Prostate gland (tissue), 2 donors: ENCODE results near the gene GCH1. TPM values are rescaled to one million over a fixed set of nuclear protein-coding genes. Genes with fewer than 3 reads are reported as not detected.

Experiments used
- DNase-seq: peaks from one replicate; pipeline ENCODE4 v3.0.0-alpha.2; 2019; ENCODE audit warnings: low spot score
- H3K27ac ChIP-seq, 2 donors: fragments of 200-600 bp; sonication (generic); 2 replicates each; pipeline ENCODE4 v1.5.1; 2017 to 2019
- H3K27me3 ChIP-seq: fragments of 200-600 bp; sonication (generic); replicated peaks from 2 replicates; pipeline ENCODE4 v1.5.1; 2019; ENCODE audit not compliant: insufficient read depth
- H3K36me3 ChIP-seq, 2 donors: fragments of 200-600 bp; sonication (generic); 1 replicate in 1 of 2; 2 replicates in 1 of 2; pipeline versions ENCODE4 v1.5.1 to v1.8.1; 2017 to 2019
- H3K4me1 ChIP-seq: fragments of 200-600 bp; sonication (generic); replicated peaks from 2 replicates; pipeline ENCODE4 v1.5.1; 2019
- H3K4me3 ChIP-seq, 2 donors: fragments of 200-600 bp; sonication (generic); 2 replicates each; pipeline ENCODE4 v1.5.1; 2017 to 2019
- H3K9me3 ChIP-seq: fragments of 200-600 bp; sonication (generic); 2 replicates; pipeline ENCODE4 v1.5.1; 2017
- POLR2A ChIP-seq: fragments of 450-650 bp; IDR thresholded peaks from one replicate; pipeline ENCODE4 v1.6.1; 2016; ENCODE audit warnings: antibody characterized with exemption, mild to moderate bottlenecking
- POLR2AphosphoS5 ChIP-seq: sonication (generic); formaldehyde crosslinking; IDR thresholded peaks from one replicate; pipeline ENCODE4 v1.6.1; 2017; ENCODE audit warnings: antibody characterized with exemption
- WGBS: methylation state at CpG from one replicate; pipeline ENCODE4 v1.1.5; 2018; 5-methylcytosine and 5-hydroxymethylcytosine counted together
- intact Hi-C: fragments of 100-400 bp; cut with DNase I; formaldehyde crosslinking; loops from one replicate; pipeline ENCODE4 v1.14.2; 2022
- total RNA-seq, 2 donors: library from RNA; depleted of rRNA; stranded (reverse); fragments of >200 nt; gene quantifications; one replicate each; pipeline ENCODE4 v1.1.0, GENCODE V29; 2016
- TF ChIP-seq, protein P1 (sequence below), 4 experiments: fragments of 200-600 bp in 2 of 4; fragments of 450-650 bp in 2 of 4; sonication (generic) in 2 of 4; IDR thresholded peaks; 1 replicate in 3 of 4; 2 replicates in 1 of 4; pipeline ENCODE4 v1.5.1; 2016 to 2019; ENCODE audit warnings: antibody characterized with exemption in 4 of 4, mild to moderate bottlenecking in 2 of 4, moderate library complexity in 2 of 4

The GCH1 gene
- total RNA-seq, 2 donors from 2014 or later = 4.9 to 19.4 TPM

DNA sequence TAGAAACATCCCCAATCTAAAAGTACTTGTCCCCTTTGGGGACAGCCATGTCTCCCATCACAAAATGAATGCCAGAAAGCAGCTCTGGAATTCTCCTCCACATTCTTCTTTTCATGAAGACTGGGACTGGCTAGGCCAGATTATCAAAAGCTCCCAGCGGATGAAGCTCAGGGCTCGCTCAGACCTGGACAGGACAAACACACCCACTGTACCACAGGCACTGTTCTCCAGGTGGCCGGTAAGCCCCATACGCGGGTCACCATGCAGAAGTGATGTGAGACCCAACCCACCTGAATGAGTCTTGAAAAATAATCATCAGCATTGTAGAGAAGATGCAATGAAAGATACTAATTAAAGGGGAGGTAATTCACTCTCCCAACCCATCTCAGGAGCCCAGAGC, 85.1 kb downstream of the GCH1 start:
- Histone ChIP-seq H3K27me3 (no peaks in the 10 kb centered on the region), H3K27ac (no peak overlapping the region), H3K36me3 (no peaks in the 10 kb centered on the region), H3K4me1 (no peaks in the 10 kb centered on the region), H3K9me3 (no peaks in the 10 kb centered on the region), H3K4me3 (no peak overlapping the region)
- TF ChIP-seq POLR2AphosphoS5 (no peak), POLR2A (no peak)
- TF ChIP-seq, protein P1, sequence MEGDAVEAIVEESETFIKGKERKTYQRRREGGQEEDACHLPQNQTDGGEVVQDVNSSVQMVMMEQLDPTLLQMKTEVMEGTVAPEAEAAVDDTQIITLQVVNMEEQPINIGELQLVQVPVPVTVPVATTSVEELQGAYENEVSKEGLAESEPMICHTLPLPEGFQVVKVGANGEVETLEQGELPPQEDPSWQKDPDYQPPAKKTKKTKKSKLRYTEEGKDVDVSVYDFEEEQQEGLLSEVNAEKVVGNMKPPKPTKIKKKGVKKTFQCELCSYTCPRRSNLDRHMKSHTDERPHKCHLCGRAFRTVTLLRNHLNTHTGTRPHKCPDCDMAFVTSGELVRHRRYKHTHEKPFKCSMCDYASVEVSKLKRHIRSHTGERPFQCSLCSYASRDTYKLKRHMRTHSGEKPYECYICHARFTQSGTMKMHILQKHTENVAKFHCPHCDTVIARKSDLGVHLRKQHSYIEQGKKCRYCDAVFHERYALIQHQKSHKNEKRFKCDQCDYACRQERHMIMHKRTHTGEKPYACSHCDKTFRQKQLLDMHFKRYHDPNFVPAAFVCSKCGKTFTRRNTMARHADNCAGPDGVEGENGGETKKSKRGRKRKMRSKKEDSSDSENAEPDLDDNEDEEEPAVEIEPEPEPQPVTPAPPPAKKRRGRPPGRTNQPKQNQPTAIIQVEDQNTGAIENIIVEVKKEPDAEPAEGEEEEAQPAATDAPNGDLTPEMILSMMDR (IDR thresholded peaks at IDR 0.05) = no peak
- intact Hi-C loops = no loop called here
- DNase-seq = no peak
- WGBS = 92% methylated on average over 5 of the region's 5 CpGs

DNA sequence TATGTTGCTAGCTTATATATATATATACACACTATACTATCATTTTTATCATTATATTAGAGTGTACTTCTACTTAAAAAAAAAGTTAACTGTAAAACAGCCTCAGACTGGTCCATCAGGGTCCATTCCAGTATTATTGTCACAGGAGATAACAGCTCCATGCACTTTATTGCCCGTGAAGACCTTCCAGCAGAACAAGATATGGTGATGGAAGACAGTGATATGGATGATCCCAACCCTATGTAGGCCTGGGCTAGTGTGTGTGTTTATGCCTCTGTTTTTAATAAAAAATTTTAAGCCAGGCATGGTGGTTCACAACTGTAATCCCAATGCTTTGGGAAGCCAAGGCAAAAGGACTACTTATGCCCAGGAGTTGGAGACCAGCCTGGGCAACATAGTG, 86.2 kb downstream of the GCH1 start:
- no peaks in the 10 kb centered on the region for H3K9me3 ChIP-seq
- no peaks in the 10 kb centered on the region for H3K4me1 ChIP-seq
- intact Hi-C loops = no loop called here
- no peak overlapping the region for H3K4me3 ChIP-seq
- no peaks in the 10 kb centered on the region for H3K36me3 ChIP-seq
- TF ChIP-seq POLR2AphosphoS5 = no peak
- TF ChIP-seq, protein P1 (IDR thresholded peaks at IDR 0.05) = no peak
- TF ChIP-seq POLR2A = no peak
- no peak overlapping the region for H3K27ac ChIP-seq
- WGBS = 63% methylated on average over 1 of the region's 1 CpG
- DNase-seq = no peak
- H3K27me3 ChIP-seq = no peaks in the 10 kb centered on the region

DNA sequence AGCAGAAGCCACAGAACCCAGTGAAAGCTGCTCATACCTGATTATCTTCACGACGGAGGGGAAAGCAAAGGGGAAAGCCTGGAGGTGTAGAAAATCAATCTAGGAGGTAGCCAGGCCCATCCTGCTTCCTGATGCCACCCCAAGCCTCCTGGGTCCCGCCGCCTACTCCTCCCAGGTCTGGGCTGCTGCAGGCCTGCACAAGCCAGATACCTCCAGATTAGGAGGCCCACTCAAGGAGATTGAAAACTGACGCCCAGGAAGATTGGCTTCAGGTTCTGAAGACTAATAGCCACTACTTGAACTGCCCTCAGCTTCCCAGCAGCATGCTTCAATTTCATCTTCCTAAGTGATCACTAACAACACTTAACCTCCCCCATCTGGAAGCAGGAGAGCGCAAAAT, 87.1 kb downstream of the GCH1 start:
- intact Hi-C loops = no loop called here
- H3K36me3 ChIP-seq = no peaks in the 10 kb centered on the region

DNA sequence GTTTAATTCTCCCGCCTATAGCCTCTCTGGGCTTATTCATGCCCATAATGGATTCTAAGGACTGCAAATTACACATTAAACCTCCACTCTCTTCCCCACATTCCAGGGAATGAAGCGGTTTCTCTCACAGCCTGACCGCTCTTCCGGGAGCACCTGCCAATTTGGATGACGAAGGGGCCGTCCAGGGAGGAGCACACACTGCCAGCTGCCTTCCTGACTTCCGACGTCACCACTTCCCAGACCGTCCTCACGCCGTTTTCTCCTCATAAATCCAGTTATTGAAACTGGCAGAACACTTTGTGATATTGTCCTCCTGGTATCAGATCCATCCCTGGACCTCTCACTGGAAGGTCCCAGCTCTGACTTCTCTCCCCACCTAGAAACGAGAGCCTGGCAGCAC, 87.6 kb downstream of the GCH1 start:
- 54% methylated on average over 12 of the region's 12 CpGs for WGBS
- Histone ChIP-seq H3K4me3 (no peak overlapping the region), H3K27me3 (no peaks in the 10 kb centered on the region), H3K36me3 (no peaks in the 10 kb centered on the region), H3K4me1 (no peaks in the 10 kb centered on the region), H3K27ac (peak overlapping the region in 1 of 2 donors; percentile 60), H3K9me3 (no peaks in the 10 kb centered on the region)
- intact Hi-C loops = no loop called here
- TF ChIP-seq, protein P1 (IDR thresholded peaks at IDR 0.05) = no peak
- TF ChIP-seq POLR2A (no peak), POLR2AphosphoS5 (peak; percentile 68)
- DNase-seq = peak; percentile 43

More for the DNA sequence above, 87.1 kb downstream of the GCH1 start:
- Histone ChIP-seq H3K27ac (peak overlapping the region in 1 of 2 donors; percentile 60), H3K27me3 (no peaks in the 10 kb centered on the region), H3K4me3 (no peak overlapping the region), H3K4me1 (no peaks in the 10 kb centered on the region), H3K9me3 (no peaks in the 10 kb centered on the region)
- DNase-seq = no peak
- 91% methylated on average over 6 of the region's 6 CpGs for WGBS
- no peak for TF ChIP-seq POLR2A
- TF ChIP-seq, protein P1 (IDR thresholded peaks at IDR 0.05) = no peak
- no peak for TF ChIP-seq POLR2AphosphoS5

DNA sequence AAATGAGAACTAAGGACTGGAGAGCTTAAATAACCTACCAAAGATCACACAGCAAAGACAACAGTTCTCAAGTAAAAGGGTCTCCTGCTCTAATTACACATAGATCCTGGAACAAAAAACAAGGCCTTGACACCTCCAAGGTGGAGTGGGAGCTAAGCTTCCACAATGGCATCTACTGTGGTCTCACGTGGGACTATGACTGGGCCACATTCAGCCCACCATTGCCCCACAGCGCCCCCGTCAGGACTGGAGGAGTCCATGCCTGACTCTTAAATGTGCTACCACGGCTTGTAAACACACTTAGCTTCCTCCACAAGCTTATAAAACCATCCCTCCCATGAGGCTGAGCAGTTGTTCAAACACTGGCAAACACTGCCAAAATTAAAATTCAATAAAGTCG, 88.5 kb downstream of the GCH1 start:
- Histone ChIP-seq H3K27me3 (no peaks in the 10 kb centered on the region), H3K36me3 (no peaks in the 10 kb centered on the region), H3K4me1 (no peaks in the 10 kb centered on the region), H3K9me3 (no peaks in the 10 kb centered on the region), H3K4me3 (no peak overlapping the region), H3K27ac (no peak overlapping the region)
- TF ChIP-seq, protein P1 (IDR thresholded peaks at IDR 0.05) = no peak
- TF ChIP-seq POLR2AphosphoS5 = no peak
- TF ChIP-seq POLR2A = no peak
- DNase-seq = no peak
- intact Hi-C loops = no loop called here
- WGBS = 47% methylated on average over 5 of the region's 5 CpGs
